GM12874 (cell line): ENCODE data around the gene RALGAPA2.

Source experiments
- TF ChIP-seq, protein P1 (sequence below): IDR thresholded peaks from 2 replicates; pipeline ENCODE4 v1.5.1; 2011; ENCODE audit warnings: low read depth, mild to moderate bottlenecking, control low read depth, low read length, moderate library complexity; ENCODE audit not compliant: insufficient read depth

RALGAPA2 gene

DNA sequence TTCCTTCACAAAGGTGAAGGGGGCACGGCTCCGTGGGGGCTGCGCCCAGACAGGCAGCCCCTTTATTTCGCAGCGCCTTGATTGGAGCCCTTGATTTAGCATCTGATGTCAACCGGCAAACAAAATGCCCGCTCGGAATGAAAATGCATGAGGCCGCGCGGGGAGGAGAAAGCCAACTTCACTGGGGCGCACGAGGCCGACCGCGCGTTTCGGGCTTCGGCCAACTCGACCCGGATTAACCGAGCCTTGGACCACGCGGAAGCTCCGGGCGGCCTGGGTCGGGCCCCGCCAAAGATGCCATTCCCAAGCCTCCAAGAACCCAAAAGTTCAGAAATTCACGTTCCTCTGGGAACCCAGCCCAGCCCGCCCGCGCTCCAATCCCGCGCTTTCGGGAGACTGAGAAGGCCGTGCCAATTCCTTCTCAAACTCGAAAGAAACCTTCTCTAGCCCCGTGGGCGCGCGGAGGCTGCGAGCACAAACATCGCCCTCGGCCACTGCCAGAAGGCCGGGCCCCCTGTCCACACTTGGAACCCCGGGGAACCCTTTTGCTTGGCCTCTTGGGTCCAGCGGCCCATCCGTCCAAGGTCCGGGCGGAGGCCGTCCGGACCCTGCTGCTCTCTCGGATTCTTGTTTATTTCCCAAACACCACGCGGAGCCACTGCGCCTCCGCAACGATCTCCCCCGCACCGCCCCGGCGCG is 345.4 kb downstream of the RALGAPA2 start:
- TF ChIP-seq, protein P1, sequence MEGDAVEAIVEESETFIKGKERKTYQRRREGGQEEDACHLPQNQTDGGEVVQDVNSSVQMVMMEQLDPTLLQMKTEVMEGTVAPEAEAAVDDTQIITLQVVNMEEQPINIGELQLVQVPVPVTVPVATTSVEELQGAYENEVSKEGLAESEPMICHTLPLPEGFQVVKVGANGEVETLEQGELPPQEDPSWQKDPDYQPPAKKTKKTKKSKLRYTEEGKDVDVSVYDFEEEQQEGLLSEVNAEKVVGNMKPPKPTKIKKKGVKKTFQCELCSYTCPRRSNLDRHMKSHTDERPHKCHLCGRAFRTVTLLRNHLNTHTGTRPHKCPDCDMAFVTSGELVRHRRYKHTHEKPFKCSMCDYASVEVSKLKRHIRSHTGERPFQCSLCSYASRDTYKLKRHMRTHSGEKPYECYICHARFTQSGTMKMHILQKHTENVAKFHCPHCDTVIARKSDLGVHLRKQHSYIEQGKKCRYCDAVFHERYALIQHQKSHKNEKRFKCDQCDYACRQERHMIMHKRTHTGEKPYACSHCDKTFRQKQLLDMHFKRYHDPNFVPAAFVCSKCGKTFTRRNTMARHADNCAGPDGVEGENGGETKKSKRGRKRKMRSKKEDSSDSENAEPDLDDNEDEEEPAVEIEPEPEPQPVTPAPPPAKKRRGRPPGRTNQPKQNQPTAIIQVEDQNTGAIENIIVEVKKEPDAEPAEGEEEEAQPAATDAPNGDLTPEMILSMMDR = no peak

DNA sequence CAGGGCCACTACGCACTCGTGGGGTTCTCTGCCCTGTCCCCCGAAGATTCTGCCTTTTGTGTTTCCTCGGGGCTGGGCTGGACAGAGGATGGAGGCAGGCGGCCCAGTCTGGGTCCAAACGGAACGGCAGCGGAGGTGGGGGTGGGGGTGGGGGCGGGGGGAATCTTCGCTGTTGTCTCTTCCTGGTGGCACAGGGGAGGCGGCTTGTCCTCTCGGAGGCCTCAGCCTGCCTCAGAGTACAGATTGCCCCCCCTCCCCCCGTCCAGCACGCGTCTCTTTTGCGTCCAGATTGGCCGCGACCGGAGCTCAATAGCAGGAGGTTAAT is 345.9 kb downstream of the RALGAPA2 start:
- TF ChIP-seq, protein P1 = no peak

DNA sequence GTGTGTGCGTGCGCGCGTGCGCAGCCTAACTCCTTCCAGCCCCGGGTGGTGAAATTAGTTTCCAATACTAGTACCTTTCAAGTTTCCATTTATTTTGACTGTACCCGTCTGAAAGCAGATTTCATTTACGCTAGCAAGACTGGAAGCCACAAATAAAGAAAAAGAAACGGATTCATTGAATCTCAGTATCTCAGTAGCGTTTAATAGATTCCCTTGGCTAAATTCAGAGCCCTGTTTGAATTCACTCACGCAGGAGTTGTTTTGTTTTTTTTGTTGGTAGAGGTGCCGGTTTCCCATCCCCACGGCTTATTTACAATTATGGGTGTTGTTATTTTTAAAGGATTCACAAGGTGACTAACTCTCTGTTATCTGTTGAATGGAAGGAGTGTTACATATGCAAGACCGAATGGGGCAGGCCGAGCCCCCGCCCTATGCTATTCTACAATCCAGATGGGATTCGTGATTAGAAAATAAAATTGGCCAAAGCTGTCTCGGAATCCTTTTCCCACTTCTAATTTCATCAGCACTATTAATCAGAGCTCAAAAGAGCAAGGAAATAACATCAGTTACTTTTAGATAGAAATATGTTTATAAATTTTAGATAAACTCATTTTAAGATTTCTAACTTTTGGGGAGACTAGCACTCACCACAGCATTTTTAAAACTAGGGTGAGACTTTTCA is 346.8 kb downstream of the RALGAPA2 start:
- TF ChIP-seq, protein P1 = no peak

DNA sequence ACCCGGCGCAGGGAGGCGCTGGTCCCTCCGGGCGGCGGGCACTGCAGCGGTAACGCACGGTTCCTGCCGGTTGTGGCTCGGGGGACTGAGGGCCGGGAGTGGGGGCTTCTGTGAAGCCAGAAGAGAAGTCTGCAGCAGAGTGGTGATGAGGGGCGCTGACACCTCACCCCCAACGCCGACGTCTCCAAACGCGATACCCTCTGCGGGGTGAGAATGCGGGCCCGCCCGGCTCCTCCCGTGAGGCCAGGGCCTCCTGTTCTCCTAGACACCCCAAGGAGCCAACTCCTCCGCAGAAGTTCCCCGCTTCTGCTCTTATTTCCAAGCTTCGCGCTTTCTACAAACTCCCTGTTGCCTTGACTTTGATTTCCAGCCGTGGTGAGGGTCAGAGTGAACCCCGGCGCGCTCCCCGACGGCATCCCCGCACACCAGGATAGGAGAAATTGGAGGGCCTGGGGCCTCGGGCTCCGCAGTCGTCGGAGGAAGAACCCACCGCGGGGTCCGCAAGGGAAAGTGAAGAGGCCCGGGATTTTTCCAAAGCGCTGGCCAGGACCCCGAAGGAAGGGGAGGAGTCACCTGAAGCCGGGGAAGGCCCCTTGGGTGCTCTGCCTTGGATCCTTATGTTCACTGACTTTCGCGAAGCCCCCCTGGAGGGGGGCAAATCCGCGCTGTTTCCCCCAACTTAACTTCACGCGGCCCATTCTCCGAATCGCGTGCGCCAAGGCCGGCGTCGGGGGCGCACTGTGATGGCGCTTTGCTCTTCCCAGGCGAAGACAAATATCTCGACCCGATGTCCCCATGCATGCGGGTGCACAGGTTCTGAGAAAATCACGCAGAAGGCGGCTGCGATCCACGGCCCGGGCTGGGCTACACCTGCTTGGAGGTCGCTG is 347.6 kb downstream of the RALGAPA2 start:
- TF ChIP-seq, protein P1 = no peak

DNA sequence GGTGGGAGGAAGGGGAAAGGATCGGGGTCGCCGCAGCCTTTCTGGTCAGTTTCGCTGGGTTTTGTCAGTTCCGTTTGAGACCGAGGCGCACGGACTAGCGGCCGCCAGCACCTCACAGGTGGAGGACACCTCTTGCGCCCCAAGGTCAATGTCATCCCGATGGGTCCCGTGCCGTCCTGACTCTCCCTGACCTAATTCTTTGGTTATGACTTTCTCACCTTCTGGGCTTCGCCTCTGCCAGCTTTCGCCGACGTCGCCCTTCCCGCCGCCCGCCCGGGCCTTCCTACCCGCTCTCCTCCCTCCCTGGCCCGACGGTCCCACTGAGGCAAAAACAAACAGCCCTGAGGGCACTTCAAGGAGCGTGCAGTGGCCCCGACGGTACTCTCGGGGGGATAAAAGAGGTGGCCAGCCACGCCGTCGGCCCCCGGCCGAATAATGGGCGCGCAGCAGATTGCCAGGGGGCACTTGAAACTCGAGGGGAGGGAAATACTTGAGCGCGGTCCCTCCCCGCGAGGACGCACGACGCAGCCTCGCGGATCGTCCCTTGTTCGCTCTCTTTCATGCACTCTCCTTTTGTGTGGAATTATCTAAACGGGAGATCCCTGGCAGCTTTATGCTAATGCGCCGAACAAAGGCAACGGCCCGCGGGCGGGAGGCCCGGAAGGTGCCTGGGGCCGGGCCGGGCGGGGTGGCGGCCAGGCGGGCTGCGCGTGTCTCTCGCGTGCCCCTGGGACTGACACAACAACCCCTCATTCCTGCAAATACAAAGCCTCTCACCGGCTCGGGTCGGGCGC is 348.4 kb downstream of the RALGAPA2 start:
- TF ChIP-seq, protein P1 = no peak

DNA sequence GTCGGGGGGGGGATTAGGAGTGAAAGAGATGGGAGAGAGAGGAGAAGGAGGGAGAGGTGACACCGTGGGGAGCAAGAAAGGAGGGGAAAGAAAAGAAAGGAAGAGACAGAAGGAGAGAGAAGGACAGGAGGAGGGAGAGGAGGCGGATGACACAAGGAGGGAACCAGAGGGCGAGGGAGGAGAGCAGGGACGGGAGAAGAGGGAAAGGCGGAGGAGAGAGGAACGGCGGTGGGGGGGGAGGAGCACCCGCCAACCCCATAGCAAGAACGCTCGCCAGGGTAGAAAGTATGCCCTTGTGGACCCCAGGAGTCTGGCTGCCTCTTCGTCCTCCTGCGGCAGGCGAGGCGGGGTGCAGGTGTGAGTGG is 349.0 kb downstream of the RALGAPA2 start:
- TF ChIP-seq, protein P1 = no peak

DNA sequence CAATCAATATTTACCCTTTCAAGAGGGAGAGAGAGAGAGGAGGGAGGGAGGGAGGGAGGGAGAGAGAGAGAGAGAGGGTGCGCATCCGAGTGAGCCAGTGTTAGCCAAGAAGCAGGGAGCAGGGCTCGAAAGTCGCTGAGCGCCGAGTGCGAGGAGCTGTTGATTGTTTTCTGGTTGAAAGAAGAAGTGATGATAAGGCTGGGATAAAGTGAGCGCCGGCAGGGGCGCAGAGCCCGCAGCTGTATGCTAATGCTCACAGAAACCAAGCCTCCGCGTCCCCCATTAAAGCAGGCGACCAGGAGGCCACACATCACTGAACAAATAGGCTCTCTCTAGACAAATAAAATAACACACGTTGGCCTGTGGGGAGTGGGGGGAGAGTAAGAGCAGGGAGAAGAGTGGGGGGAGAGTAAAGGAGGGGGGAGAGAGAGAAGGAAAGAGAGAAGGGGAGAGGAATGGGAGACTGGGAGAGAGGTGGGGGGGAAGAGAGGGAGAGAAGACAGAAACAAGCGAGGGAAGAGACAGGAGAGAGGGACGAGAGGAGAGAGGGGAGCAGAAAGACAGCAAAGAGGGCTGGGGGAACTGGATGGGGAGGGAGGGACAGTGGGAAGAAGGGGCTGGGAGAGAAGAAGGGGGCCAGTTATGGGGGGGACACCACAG is 349.5 kb downstream of the RALGAPA2 start:
- TF ChIP-seq, protein P1 = no peak
